ENCODE results near the gene NOSTRIN. TPM values are rescaled to one million over a fixed set of nuclear protein-coding genes. Genes with fewer than 3 reads are reported as not detected.
"Not testable (repeated sequence)": the region's sequence is repeated elsewhere in the genome, so short reads cannot be mapped to it uniquely, and the experiment has no call there.

Gene NOSTRIN
- total and polyA plus RNA-seq, 2 of the 8 experiments (the other 6 are each of a cell fraction or from before 2014, with no cell fraction given), result not detected

- DNase-seq (ENCODE audit: low read depth in 1 of 2, low spot score in 2 of 2); H3K18ac ChIP-seq (ENCODE audit: extremely low read depth, low read length); H3K56ac ChIP-seq (replicated peaks; ENCODE audit: insufficient read length, low read depth, low read length); H3K14ac ChIP-seq (ENCODE audit: insufficient read length); H3K4ac ChIP-seq (replicated peaks; ENCODE audit: insufficient read length, low read depth, low read length); H2AK5ac ChIP-seq (ENCODE audit: low read depth, low read length); H4K8ac ChIP-seq (ENCODE audit: extremely low read depth, insufficient read depth, low read length); H3K4me3 ChIP-seq (ENCODE audit: extremely low read depth in 1 of 4, insufficient read depth in 2 of 4, low read depth in 3 of 4, low read length in 4 of 4); H3K23ac ChIP-seq (ENCODE audit: insufficient read length); H2AFZ ChIP-seq (ENCODE audit: low read length); H3K27ac ChIP-seq (ENCODE audit: low read depth, low read length); H2BK120ac ChIP-seq (replicated peaks; ENCODE audit: low read depth, low read length); H2BK12ac ChIP-seq (ENCODE audit: low read depth, low read length); H4K91ac ChIP-seq (replicated peaks; ENCODE audit: insufficient read length, low read length); H3K9ac ChIP-seq (replicated peaks in 1 of 4; ENCODE audit: extremely low read depth in 1 of 4, low read depth in 3 of 4, low read length in 3 of 4); H3K4me1 ChIP-seq (replicated peaks in 1 of 4; ENCODE audit: control insufficient read depth in 3 of 4, insufficient read depth in 4 of 4, low read length in 3 of 4); H3K23me2 ChIP-seq (ENCODE audit: low read depth, low read length); POLR2A ChIA-PET (ENCODE audit: partially characterized antibody); H3K9me3 ChIP-seq (ENCODE audit: insufficient read depth in 2 of 2, low read depth in 1 of 2, low read length in 1 of 2); H3K4me2 ChIP-seq (ENCODE audit: insufficient read depth in 1 of 2, low read depth in 2 of 2, low read length in 2 of 2); H4K5ac ChIP-seq (ENCODE audit: insufficient read length, low read depth, low read length); H3K27me3 ChIP-seq (replicated peaks in 1 of 4; ENCODE audit: control insufficient read depth in 3 of 4, extremely low read depth in 1 of 4, insufficient read depth in 3 of 4, low read length in 3 of 4); H2BK15ac ChIP-seq (ENCODE audit: low read length); H3K79me2 ChIP-seq (ENCODE audit: control insufficient read depth in 1 of 2, insufficient read depth in 2 of 2, low read length in 2 of 2); H2BK5ac ChIP-seq (ENCODE audit: low read depth, low read length); H4K20me1 ChIP-seq (replicated peaks in 1 of 2; ENCODE audit: control insufficient read depth in 1 of 2, insufficient read depth in 2 of 2, low read length in 2 of 2); CTCF ChIA-PET (ENCODE audit: partially characterized antibody); H3K79me1 ChIP-seq (ENCODE audit: low read depth, low read length); FAIRE-seq; H2BK20ac ChIP-seq (ENCODE audit: low read length): not testable (repeated sequence)
- 94% methylated on average over 1 of the region's 1 CpG; no CpG with 5 or more reads in 1 of the 2 experiments for WGBS, 2 experiments (ENCODE audit: extremely low coverage in 1 of 2, insufficient coverage in 1 of 2, insufficient read length in 1 of 2, insufficient replicate concordance in 2 of 2, low coverage in 1 of 2, low lambda C conversion rate in 2 of 2, missing lambda C conversion rate in 1 of 2)
- peaks cover 0 to 15% (median 3%) of the 10 kb centered on the region in 4 experiments; a peak in 6 of 8 replicates for H3K36me3 ChIP-seq (ENCODE audit: control insufficient read depth in 2 of 4, insufficient read depth in 4 of 4, low read length in 3 of 4)
Observed at GRCh38 chr2:168867164-168867563, 64.7 kb downstream of the NOSTRIN start.

- H2BK120ac ChIP-seq (replicated peaks; ENCODE audit: low read depth, low read length); H3K4me1 ChIP-seq (replicated peaks in 1 of 4; ENCODE audit: control insufficient read depth in 3 of 4, insufficient read depth in 4 of 4, low read length in 3 of 4); FAIRE-seq; H3K23me2 ChIP-seq (ENCODE audit: low read depth, low read length); H3K23ac ChIP-seq (ENCODE audit: insufficient read length); H3K27ac ChIP-seq (ENCODE audit: low read depth, low read length); CTCF ChIA-PET (ENCODE audit: partially characterized antibody); DNase-seq (ENCODE audit: low read depth in 1 of 2, low spot score in 2 of 2); H4K5ac ChIP-seq (ENCODE audit: insufficient read length, low read depth, low read length); H3K56ac ChIP-seq (replicated peaks; ENCODE audit: insufficient read length, low read depth, low read length); H3K4me2 ChIP-seq (ENCODE audit: insufficient read depth in 1 of 2, low read depth in 2 of 2, low read length in 2 of 2); H3K4ac ChIP-seq (replicated peaks; ENCODE audit: insufficient read length, low read depth, low read length); H3K9me3 ChIP-seq (ENCODE audit: insufficient read depth in 2 of 2, low read depth in 1 of 2, low read length in 1 of 2); H3K18ac ChIP-seq (ENCODE audit: extremely low read depth, low read length); H2AFZ ChIP-seq (ENCODE audit: low read length); H3K14ac ChIP-seq (ENCODE audit: insufficient read length); H2BK12ac ChIP-seq (ENCODE audit: low read depth, low read length); H4K8ac ChIP-seq (ENCODE audit: extremely low read depth, insufficient read depth, low read length); H2BK15ac ChIP-seq (ENCODE audit: low read length); H2BK20ac ChIP-seq (ENCODE audit: low read length); H4K91ac ChIP-seq (replicated peaks; ENCODE audit: insufficient read length, low read length); H4K20me1 ChIP-seq (replicated peaks in 1 of 2; ENCODE audit: control insufficient read depth in 1 of 2, insufficient read depth in 2 of 2, low read length in 2 of 2); H3K79me1 ChIP-seq (ENCODE audit: low read depth, low read length); POLR2A ChIA-PET (ENCODE audit: partially characterized antibody); H3K79me2 ChIP-seq (ENCODE audit: control insufficient read depth in 1 of 2, insufficient read depth in 2 of 2, low read length in 2 of 2); H3K27me3 ChIP-seq (replicated peaks in 1 of 4; ENCODE audit: control insufficient read depth in 3 of 4, extremely low read depth in 1 of 4, insufficient read depth in 3 of 4, low read length in 3 of 4); H2AK5ac ChIP-seq (ENCODE audit: low read depth, low read length); H2BK5ac ChIP-seq (ENCODE audit: low read depth, low read length); H3K4me3 ChIP-seq (ENCODE audit: extremely low read depth in 1 of 4, insufficient read depth in 2 of 4, low read depth in 3 of 4, low read length in 4 of 4); H3K9ac ChIP-seq (replicated peaks in 1 of 4; ENCODE audit: extremely low read depth in 1 of 4, low read depth in 3 of 4, low read length in 3 of 4): not testable (repeated sequence)
- 100% methylated on average over 1 of the region's 1 CpG; no CpG with 5 or more reads in 1 of the 2 experiments for WGBS, 2 experiments (ENCODE audit: extremely low coverage in 1 of 2, insufficient coverage in 1 of 2, insufficient read length in 1 of 2, insufficient replicate concordance in 2 of 2, low coverage in 1 of 2, low lambda C conversion rate in 2 of 2, missing lambda C conversion rate in 1 of 2)
- peaks cover 0 to 13% (median 1%) of the 10 kb centered on the region in 4 experiments; a peak in 4 of 8 replicates for H3K36me3 ChIP-seq (ENCODE audit: control insufficient read depth in 2 of 4, insufficient read depth in 4 of 4, low read length in 3 of 4)
Observed at GRCh38 chr2:168870369-168870768, 67.9 kb downstream of the NOSTRIN start.

All from H1 (cell line).